GM12864 (cell line): ENCODE data around the gene MUL1.

Source experiments
- DNase-seq: peaks from one replicate; pipeline ENCODE4 v3.0.0-alpha.2; 2011; ENCODE audit warnings: low read depth
- H3K4me3 ChIP-seq: 2 replicates; pipeline ENCODE4 v1.5.1; 2011; ENCODE audit warnings: mild to moderate bottlenecking, low read depth, low read length, control low read depth
- CTCF ChIP-seq: IDR thresholded peaks from 2 replicates; pipeline ENCODE4 v1.5.1; 2011; ENCODE audit warnings: low read depth, mild to moderate bottlenecking, moderate library complexity, low read length, control low read depth, inconsistent platforms; ENCODE audit errors: missing control alignments

Gene MUL1

DNA sequence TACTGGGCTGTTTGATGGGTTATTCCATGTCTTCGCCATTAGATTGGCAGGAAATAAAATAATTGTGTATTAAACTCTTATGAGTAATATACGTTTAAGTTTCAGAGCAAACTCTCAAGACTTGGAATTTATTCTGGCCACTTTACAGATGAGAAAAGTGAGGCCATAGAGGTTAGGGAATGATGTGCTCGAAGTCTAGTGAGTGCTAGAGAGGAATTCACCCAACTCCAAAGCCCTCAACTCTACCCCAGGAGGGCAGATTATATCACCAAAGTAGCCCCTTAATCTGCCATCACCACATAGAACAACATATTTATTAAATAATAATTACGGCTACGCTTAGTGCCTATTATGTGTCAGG, 440 bp upstream of the MUL1 start:
- no peak for DNase-seq
- H3K4me3 ChIP-seq: peak overlapping the region; percentile 90
- TF ChIP-seq CTCF: no peak

GRCh38 chr1:20507248-20507563, 745 bp downstream of the MUL1 start:
- no peak for DNase-seq
- H3K4me3 ChIP-seq: peak overlapping the region; percentile 90
- TF ChIP-seq CTCF: no peak

DNA sequence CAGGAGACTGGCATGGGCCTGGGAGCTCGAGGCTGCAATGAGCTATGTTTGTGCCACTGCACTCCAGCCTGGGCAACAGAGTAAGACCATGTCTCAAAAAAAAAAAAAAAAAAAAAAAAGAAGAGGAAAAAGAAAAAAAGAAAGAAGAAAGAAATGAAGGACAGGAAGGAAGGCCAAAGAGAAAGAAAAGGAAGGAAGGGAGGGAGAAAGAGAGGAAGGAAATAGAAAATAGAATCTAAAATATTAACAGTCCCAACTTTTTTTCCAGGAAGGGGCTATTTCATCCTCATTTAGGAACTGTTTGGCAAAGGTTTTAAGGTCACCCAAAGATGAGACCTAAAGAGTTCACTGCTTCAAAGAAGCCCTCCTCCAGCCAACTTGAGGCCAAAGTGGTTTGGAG, 2.5 kb downstream of the MUL1 start:
- TF ChIP-seq CTCF: no peak
- H3K4me3 ChIP-seq: no peak overlapping the region
- no peak for DNase-seq

DNA sequence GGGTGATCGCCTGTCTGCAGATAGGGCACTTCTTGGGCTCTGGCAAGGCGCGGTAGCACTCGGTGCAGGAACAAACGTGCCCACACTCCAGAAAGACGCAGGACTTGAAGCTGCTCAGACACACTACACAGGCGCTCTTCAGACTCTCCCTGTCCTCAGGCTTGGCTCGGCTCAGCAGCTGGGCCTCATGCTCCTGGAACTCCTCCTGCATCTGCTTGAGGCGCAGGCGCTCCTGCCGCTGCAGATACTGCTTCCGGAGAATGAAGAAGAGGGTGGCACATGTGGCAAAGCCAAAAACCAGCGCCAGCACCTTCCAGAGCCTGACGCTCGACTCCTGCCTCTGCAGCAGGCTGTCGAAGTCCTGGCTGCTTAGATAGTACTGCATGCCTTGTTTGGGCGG, 7.2 kb downstream of the MUL1 start:
- no peak for TF ChIP-seq CTCF
- DNase-seq: no peak
- no peak overlapping the region for H3K4me3 ChIP-seq

- DNase-seq: no peak
- H3K4me3 ChIP-seq: no peak overlapping the region
- no peak for TF ChIP-seq CTCF
These were observed 8.2 kb downstream of the MUL1 start for GRCh38 chr1:20499718-20500117.

GRCh38 chr1:20499105-20499504, 8.8 kb downstream of the MUL1 start:
- no peak for TF ChIP-seq CTCF

DNA sequence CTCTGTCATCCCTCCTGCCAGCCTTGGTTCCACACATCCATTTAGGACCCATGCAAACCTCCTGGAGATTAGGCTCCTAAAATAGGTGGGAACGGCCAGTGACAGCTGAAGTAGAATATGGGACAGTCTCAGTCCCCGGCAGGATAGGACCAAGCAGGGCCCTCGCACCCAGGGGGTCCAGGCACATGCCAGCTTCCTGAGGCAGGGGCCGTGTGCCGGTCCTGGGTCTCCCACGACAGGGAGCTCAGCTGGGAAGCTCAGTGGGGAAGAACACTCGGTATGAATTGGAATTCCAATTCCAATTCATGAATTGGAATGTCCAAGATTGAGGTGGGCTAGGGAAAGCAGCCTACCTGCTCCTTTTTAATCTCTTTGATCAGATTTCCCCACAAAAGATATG, 9.8 kb downstream of the MUL1 start:
- H3K4me3 ChIP-seq: no peak overlapping the region
- no peak for DNase-seq
- TF ChIP-seq CTCF: no peak

More at GRCh38 chr1:20499105-20499504, 8.8 kb downstream of the MUL1 start:
- no peak for DNase-seq
- H3K4me3 ChIP-seq: no peak overlapping the region
